ENCODE data around the gene LAIR2.

The LAIR2 gene

DNA sequence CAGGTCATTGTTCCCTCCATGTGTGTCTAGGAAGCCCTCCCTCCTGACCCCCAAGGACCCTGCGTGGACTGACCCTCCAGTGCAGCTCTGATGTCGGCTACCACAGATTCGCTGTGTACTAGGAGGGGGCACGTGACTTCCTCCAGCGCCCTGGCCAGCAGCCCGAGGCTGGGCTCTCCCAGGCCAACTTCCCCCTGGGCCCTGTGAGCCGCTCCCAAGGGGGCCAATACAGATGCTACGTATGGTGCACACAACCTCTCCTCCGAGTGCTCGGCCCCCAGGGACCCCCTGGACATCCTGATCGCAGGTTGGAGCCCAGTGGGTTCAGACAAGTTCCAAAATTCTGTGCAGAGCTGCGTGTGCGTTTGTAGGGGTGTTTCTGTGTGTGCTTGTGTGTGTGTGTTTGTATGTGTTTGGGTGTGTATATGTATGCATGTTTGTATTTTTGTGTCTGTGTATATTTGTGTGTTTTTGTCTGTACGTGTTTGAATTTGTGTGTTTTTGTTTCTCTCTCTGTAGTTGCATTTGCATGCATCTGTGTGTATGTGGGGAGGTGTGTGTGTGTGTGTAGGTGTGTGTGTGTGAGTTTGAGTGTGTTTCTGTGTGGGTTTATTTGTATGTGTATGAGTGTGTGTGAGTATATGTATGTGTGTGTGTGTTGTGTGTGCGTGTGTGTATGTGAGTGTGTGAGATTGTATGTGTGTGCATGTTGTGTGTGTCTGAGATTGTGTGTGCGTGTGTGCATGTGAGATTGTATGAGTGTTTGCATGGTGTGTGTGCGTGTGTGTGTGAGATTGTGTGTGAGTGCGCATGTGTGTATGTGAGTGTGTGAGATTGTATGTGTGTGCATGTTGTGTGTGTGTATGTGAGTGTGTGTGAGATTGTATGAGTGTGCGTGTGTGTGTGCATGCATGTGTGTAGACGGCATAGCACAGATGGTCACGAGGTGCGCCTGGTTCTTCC lies 49.6 kb downstream of the LAIR2 start:
- no peak overlapping the region for H3K27ac ChIP-seq
- TF ChIP-seq ZFX (IDR thresholded peaks at IDR 0.05; ENCODE audit: borderline replicate concordance): no peak
- TF ChIP-seq, protein P1, sequence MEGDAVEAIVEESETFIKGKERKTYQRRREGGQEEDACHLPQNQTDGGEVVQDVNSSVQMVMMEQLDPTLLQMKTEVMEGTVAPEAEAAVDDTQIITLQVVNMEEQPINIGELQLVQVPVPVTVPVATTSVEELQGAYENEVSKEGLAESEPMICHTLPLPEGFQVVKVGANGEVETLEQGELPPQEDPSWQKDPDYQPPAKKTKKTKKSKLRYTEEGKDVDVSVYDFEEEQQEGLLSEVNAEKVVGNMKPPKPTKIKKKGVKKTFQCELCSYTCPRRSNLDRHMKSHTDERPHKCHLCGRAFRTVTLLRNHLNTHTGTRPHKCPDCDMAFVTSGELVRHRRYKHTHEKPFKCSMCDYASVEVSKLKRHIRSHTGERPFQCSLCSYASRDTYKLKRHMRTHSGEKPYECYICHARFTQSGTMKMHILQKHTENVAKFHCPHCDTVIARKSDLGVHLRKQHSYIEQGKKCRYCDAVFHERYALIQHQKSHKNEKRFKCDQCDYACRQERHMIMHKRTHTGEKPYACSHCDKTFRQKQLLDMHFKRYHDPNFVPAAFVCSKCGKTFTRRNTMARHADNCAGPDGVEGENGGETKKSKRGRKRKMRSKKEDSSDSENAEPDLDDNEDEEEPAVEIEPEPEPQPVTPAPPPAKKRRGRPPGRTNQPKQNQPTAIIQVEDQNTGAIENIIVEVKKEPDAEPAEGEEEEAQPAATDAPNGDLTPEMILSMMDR (IDR thresholded peaks at IDR 0.05): no peak

DNA sequence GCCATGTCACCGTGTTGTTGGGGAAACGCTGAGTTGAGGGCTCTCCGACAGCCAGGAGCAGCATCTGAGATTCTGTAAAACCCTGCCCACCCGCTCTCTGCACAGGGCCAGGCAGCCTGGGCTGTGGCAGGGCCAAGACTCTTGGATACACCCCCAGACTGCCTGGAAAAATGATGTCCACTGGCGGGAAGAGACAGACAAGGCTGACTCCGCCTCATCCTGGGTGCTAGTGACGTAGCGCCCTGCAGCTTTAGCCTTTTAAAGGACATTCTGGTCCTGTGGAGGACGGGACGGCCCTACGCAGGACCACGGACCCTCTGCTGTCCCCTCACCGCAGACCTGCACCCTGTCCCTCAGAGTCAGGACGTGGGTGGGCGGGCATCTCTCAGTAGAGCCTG lies 50.3 kb downstream of the LAIR2 start:
- no peak for TF ChIP-seq ZFX (IDR thresholded peaks at IDR 0.05; ENCODE audit: borderline replicate concordance)
- TF ChIP-seq, protein P1 (IDR thresholded peaks at IDR 0.05): no peak
- no peak overlapping the region for H3K27ac ChIP-seq

DNA sequence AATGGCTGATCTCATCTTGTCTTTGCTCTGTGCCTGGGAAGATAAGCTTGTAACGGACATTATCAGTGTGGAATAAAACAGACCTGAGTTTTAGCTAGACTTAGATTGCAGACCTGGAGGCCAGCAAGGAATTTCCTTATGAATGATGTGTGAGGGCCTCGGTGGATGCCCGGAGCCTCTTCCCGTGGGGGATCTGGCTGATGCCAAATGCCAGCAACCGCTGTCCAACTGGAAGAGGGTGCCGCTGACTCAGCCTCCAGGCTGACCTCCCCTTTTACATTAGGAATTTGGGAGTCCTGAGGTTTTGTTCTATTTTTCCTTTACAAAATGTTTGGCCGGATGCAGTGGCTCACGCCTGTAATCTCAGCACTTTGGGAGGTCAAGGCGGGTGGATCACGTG lies 51.4 kb downstream of the LAIR2 start:
- H3K27ac ChIP-seq: no peak overlapping the region
- TF ChIP-seq, protein P1 (IDR thresholded peaks at IDR 0.05): no peak
- no peak for TF ChIP-seq ZFX (IDR thresholded peaks at IDR 0.05; ENCODE audit: borderline replicate concordance)

DNA sequence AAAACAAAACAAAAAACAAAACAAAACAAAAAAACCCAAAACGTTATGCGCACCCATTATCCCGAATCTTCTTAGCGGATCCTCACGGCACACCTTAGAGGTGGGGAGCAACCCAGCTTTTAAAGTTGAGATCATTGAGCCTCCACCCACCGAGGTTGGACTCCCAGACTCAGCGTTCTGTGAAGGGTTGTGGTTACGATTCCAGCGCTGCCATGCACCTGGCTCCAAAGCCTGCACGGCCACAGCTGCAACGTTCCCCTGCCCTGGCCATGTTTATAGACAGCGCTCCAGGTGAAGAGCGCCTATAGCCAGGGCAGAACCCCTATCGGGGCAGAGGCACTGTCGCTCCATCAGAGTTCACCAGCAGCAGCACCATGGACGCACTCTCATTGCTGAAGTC lies 52.3 kb downstream of the LAIR2 start:
- TF ChIP-seq, protein P1 (IDR thresholded peaks at IDR 0.05): no peak
- TF ChIP-seq ZFX (IDR thresholded peaks at IDR 0.05; ENCODE audit: borderline replicate concordance): no peak
- H3K27ac ChIP-seq: no peak overlapping the region

DNA sequence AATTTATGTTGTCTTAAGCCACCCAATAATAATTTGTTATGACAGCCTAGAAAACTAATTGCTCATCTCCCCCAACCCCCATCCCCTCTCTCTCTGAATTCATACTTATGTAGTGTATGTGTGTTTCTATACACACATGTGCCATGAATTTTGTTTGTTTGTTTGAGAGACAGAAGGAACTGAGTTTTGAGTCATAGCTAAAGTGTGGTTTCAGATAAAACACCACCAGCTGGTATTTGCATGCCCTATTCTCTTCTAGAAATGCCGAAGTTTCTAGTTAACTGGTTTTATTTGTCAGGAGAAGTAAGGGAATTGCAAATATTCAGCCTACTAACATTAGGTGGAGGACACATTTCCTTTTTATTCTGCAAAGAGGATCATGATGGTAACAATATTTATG lies 53.6 kb downstream of the LAIR2 start:
- no peak for TF ChIP-seq ZFX (IDR thresholded peaks at IDR 0.05; ENCODE audit: borderline replicate concordance)
- TF ChIP-seq, protein P1 (IDR thresholded peaks at IDR 0.05): no peak
- H3K27ac ChIP-seq: no peak overlapping the region

DNA sequence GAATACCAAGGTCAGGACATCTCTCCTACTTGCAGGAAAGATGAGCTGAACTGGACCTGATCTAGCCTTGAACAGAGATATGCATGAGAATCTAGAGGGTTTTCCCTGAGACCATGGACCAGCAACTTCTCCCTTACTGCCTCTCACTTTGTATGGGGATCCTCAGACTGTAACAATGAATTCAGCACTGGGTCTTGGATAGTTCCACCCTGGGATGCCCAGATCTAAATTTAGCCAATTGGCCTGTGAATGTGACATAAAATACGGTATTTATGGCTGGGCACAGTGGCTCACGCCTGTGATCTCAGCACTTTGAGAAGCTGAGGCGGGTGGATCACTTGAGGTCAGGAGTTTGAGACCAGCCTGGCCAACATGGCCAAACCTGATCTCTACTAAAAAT lies 55.7 kb downstream of the LAIR2 start:
- no peak overlapping the region for H3K27ac ChIP-seq
- TF ChIP-seq, protein P1 (IDR thresholded peaks at IDR 0.05): no peak
- no peak for TF ChIP-seq ZFX (IDR thresholded peaks at IDR 0.05; ENCODE audit: borderline replicate concordance)

Data from 22Rv1 (cell line).